H54 (cell line): ENCODE data around the gene TMEM9B.

ENCODE experiments used
- DNase-seq: peaks from one replicate; pipeline ENCODE4 v3.0.0; 2011; ENCODE audit warnings: low spot score, mixed read lengths; ENCODE audit not compliant: insufficient read length
- FAIRE-seq: peaks from 3 replicates; lab custom pipeline; 2011; peaks lifted over from hg19 to GRCh38; lab: Jason Lieb, UNC
- POLR2A ChIP-seq: IDR thresholded peaks from 2 replicates; pipeline ENCODE4 v1.6.1; 2011; ENCODE audit warnings: low read depth, mild to moderate bottlenecking, low read length

TMEM9B gene

GRCh38 chr11:8930456-8931175, 33.6 kb downstream of the TMEM9B start:
- FAIRE-seq (no peak), DNase-seq (no peak)
- no peak for TF ChIP-seq POLR2A

DNA sequence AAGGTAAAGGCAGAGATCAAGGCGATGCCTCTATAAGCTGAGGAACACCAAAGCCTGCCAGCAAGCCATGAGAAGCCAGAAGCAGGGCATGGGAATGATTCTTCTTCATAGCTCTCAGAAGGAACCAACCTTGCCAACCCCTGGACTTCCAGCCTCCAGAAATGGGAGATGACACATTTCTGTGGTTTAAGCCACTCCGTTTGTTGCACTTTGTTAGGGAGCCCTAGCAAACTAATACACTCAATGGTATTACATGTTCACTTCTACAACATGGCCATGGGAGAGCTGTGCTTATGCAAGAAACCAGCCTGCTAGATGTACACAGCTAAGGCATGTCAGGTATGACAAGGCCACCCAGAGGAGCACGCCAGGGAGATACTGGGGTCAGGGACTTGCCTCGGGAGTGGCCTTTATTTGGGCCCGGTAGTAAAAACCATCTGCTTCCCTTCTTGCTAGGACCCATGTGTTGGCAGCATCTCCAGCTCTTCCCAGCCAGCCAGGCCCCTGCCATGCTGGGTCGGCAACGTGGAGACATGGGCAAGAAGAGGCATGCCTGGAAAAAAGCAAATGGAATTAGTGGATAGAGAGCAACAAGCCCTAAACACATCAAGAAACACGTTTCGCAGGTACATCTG, 35.1 kb downstream of the TMEM9B start:
- FAIRE-seq (no peak), DNase-seq (no peak)
- no peak for TF ChIP-seq POLR2A

GRCh38 chr11:8928205-8928604, 36.0 kb downstream of the TMEM9B start:
- no peak for TF ChIP-seq POLR2A
- DNase-seq (no peak), FAIRE-seq (no peak)

GRCh38 chr11:8927233-8927632, 37.0 kb downstream of the TMEM9B start:
- no peak for TF ChIP-seq POLR2A
- DNase-seq (no peak), FAIRE-seq (no peak)

GRCh38 chr11:8926236-8926635, 38.0 kb downstream of the TMEM9B start:
- DNase-seq (no peak), FAIRE-seq (no peak)
- TF ChIP-seq POLR2A = no peak

DNA sequence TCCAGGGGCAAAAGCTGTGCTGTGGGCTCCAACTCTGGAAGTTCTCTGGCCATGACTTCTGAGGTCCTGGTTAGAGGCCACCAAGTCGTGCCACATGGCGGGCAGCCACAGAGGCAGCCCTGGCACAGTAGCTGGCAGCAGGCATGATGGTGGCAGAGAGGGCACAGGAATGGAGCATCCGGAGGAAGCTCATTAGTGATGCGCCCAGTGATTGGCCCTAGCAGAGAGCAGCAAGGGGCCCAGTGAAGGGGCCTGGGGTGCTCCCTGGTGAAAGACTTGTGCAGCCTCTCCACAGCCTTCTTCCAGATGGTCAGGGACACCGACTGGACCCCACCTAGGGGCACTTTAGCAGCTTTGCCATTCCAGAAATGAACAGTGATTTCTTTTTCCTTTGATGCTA, 38.5 kb downstream of the TMEM9B start:
- no peak for TF ChIP-seq POLR2A
- FAIRE-seq (no peak), DNase-seq (no peak)

DNA sequence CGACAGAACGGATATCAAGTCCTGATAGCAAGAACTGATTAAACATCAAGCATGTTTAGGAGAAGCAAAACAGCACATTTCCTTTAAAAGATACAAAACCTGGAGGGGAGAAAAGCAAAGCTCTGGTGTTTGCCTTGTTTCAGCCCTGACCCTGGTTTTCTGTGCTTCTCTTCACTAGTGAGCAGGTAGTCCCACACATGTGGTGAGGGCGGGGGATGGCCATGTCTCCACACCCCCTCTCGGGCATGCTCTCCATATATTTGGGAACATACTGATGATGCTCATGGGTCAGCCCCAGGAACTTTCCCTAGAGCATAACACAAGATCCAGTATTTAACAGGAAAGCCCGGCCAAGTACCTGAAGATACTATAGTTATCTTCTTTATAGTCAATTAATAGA, 41.6 kb downstream of the TMEM9B start:
- no peak for TF ChIP-seq POLR2A
- FAIRE-seq (no peak), DNase-seq (no peak)

GRCh38 chr11:8917157-8917825, 47.0 kb downstream of the TMEM9B start:
- TF ChIP-seq POLR2A = no peak
- DNase-seq (peak; percentile 89), FAIRE-seq (peak; percentile 90)

DNA sequence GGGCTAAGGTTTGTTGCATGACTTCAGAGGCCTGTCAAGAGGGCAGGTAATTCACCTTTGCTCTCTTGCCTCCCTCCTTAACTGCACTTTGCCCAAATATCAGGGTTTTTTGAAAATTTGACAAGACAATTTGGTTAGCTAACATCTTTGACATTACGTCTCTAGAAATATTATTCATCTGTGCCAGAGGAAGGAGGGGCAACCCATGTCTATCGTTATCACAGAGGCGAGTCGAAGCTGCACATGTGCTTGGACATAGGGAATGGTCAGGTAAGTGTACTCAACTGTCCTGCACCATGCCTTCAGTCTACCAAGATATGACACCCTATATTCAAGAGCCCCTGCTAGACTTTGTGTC, 49.6 kb downstream of the TMEM9B start:
- FAIRE-seq (no peak), DNase-seq (no peak)
- no peak for TF ChIP-seq POLR2A

GRCh38 chr11:8913961-8914660, 50.1 kb downstream of the TMEM9B start:
- TF ChIP-seq POLR2A = no peak
- FAIRE-seq (no peak), DNase-seq (no peak)

DNA sequence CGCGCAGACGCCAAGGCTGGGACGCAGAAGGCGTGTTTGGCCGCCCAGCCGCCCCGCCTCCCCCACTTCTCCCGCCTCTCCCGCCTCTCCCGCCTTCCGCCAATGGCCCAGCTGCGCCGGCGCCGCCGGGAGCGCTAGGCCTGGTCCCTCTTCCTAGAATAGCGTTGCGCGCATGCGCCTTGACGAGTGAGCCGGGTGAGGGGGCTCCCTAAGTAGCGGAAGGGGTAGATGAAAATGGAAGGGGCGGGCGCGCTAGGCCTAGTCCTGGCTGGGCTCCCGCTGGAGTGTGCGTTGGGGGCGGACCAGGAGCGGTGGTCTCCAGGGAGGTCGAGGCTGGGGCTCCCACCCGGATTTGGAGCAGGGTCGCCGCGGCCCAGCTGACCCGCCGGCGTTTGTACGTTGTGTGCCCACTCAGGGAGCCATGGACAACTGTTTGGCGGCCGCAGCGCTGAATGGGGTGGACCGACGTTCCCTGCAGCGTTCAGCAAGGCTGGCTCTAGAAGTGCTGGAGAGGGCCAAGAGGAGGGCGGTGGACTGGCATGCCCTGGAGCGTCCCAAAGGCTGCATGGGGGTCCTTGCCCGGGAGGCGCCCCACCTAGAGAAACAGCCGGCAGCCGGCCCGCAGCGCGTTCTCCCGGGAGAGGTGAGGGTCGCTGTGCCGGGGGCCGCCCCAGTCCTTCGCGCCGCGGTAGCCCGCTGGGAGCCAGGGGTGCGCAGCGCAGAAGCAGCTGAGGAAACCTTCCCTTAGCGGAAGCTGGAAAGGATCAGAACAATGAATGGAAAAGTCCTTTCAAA, 53.0 kb downstream of the TMEM9B start, which contains the start of gene AKIP1:
Gene AKIP1 (plus strand): TSS at position 161 of the 795 bp plus-strand sequence. CDS start 261 bp downstream, at position 422.
- DNase-seq = peak; percentile 93
- no peak for FAIRE-seq
- peak; percentile 81 for TF ChIP-seq POLR2A

- DNase-seq (no peak), FAIRE-seq (no peak)
- no peak for TF ChIP-seq POLR2A
These were observed 53.6 kb downstream of the TMEM9B start for GRCh38 chr11:8910649-8911026.

DNA sequence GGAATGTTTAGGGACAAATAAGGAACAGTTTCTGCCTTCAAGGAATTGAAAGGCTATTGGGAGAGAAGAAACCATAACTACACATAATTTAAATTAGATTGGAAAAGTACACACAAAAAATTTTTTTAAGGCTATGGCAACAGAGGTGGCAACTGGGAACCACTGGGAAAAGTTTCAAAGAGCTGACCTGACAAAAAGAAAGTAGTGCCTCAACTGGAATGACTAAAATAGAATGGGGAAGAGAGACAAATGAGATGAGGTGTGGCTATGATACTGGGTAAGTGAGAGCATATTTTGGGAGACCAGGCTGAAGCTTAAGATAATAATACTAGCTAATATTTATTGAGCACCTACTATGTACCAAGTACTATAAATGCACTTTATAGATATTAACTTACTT, 56.1 kb downstream of the TMEM9B start:
- DNase-seq (no peak), FAIRE-seq (no peak)
- TF ChIP-seq POLR2A = no peak
